ENCODE results near the gene OXLD1. TPM values are rescaled to one million over a fixed set of nuclear protein-coding genes. Genes with fewer than 3 reads are reported as not detected.
A peak's percentile ranks its signal among the peaks of the same experiment; 100 is the strongest.

The OXLD1 gene
- total and polyA plus RNA-seq, 2 donors (not counting 1 experiment from before 2014, with no cell fraction given): 39.5 to 102 TPM

- H4K20me1 ChIP-seq (ENCODE audit: control insufficient read depth, insufficient read depth, low read length, poor library complexity, severe bottlenecking): peaks cover 54% of the 10 kb centered on the region
- peak overlapping the region in 1 of 2 donors; percentile 83 for H3K27ac ChIP-seq (ENCODE audit: low read length in 2 of 2)
- H3K27me3 Mint-ChIP-seq: no peaks in the 10 kb centered on the region
- ATAC-seq (ENCODE audit: low read depth) (no peak), DNase-seq (no peak)
- H3K9ac ChIP-seq (ENCODE audit: low read length): peak overlapping the region; percentile 92
- CTCF ChIA-PET: interaction anchor here (1.0 to 1.2 kb wide), 2 partner anchors 10 to 18 kb away, joined by 3 to 5 read pairs; partner anchors contain the start of genes CCDC137 and OXLD1
- H3K4me2 ChIP-seq (replicated peaks; ENCODE audit: low read depth, low read length, poor library complexity, severe bottlenecking): peak overlapping the region; percentile 90
- no peaks in the 10 kb centered on the region for H3K9me3 Mint-ChIP-seq (ENCODE audit: insufficient read depth)
- H2AFZ ChIP-seq (ENCODE audit: insufficient read depth, low read depth, low read length, poor library complexity, severe bottlenecking): peak overlapping the region; percentile 88
- intact Hi-C loops (cut with micrococcal nuclease): no loop called here
- peaks cover 84% of the 10 kb centered on the region for H3K79me2 ChIP-seq (ENCODE audit: control insufficient read depth, insufficient read depth, low read length)
- peaks cover 22 to 25% of the 10 kb centered on the region in 2 donors for H3K4me1 ChIP-seq (ENCODE audit: control insufficient read depth in 2 of 2, insufficient read depth in 2 of 2, low read length in 2 of 2)
- POLR2A ChIA-PET: interaction anchor here (0.6 to 2.1 kb wide), 3 partner anchors 18 to 288 kb away, joined by 3 to 10 read pairs (median 6); partner anchors contain the start of genes ALYREF and MRPL12
- H3K36me3 ChIP-seq (replicated peaks in 1 of 2; ENCODE audit: control extremely low read depth in 1 of 2, control insufficient read depth in 1 of 2, extremely low read depth in 1 of 2, insufficient read depth in 2 of 2, low read length in 1 of 2): peaks cover 0 to 35% of the 10 kb centered on the region in 2 experiments
- H3K4me3 Mint-ChIP-seq: peak overlapping the region; percentile 91
- H3K4me1 Mint-ChIP-seq: peaks cover 33% of the 10 kb centered on the region
- no peaks in the 10 kb centered on the region for H3K9me3 ChIP-seq (ENCODE audit: control extremely low read depth in 1 of 3, control insufficient read depth in 2 of 3, insufficient read depth in 1 of 3, low read length in 2 of 3)
- H3K27ac Mint-ChIP-seq: peak overlapping the region; percentile 32
- 7% methylated on average over 16 of the region's 16 CpGs for WGBS (ENCODE audit: insufficient coverage)
- TF ChIP-seq EZH2 (IDR thresholded peaks at IDR 0.05; ENCODE audit: borderline replicate concordance, insufficient read depth, low read depth, low read length, poor library complexity, severe bottlenecking) (no peak), CTCF (IDR thresholded peaks at IDR 0.05) (no peak)
- peak overlapping the region; percentile 58 to 94 (median 93) for H3K4me3 ChIP-seq (ENCODE audit: control extremely low read depth in 1 of 5, extremely low read depth in 1 of 5, insufficient read depth in 1 of 5, low read depth in 2 of 5, low read length in 4 of 5)
- no peaks in the 10 kb centered on the region for H3K27me3 ChIP-seq (replicated peaks in 1 of 4; ENCODE audit: control extremely low read depth in 1 of 4, control insufficient read depth in 3 of 4, insufficient read depth in 4 of 4, low read length in 3 of 4)
Observed at GRCh38 chr17:81684442-81684911, 18.1 kb upstream of the OXLD1 start.

All from B cell (primary cell).